HepG2 (cell line): Measurements from ENCODE around the gene MC1R. TPM values are rescaled to one million over a fixed set of nuclear protein-coding genes. Genes with fewer than 3 reads are reported as not detected.

ENCODE experiments used
- HMGXB4 ChIP-seq, 2 experiments: sonication (generic) in 1 of 2; formaldehyde crosslinking in 1 of 2; IDR thresholded peaks; 2 replicates each; pipeline versions ENCODE4 v1.4.0 to v1.6.1; 2018 to 2020; ENCODE audit warnings: missing genetic modification reagents in 2 of 2, borderline replicate concordance in 1 of 2, low read depth in 1 of 2, mild to moderate bottlenecking in 1 of 2, missing biosample characterization in 1 of 2
- IKZF5 ChIP-seq: IDR thresholded peaks from 2 replicates; pipeline ENCODE4 v1.6.1; 2018; ENCODE audit warnings: missing genetic modification reagents, mild to moderate bottlenecking, missing compliant biosample characterization
- MLXIP ChIP-seq: sonication (generic); formaldehyde crosslinking; IDR thresholded peaks from 2 replicates; pipeline ENCODE4 v1.9.0; 2021; ENCODE audit warnings: missing genetic modification reagents, borderline replicate concordance
- MTF1 ChIP-seq: sonication (generic); formaldehyde crosslinking; IDR thresholded peaks from 2 replicates; pipeline ENCODE4 v1.5.0; 2020; ENCODE audit warnings: missing genetic modification reagents
- MXI1 ChIP-seq: IDR thresholded peaks from 3 replicates; pipeline ENCODE4 v1.6.1; 2012; ENCODE audit warnings: low read depth, low read length, inconsistent platforms, borderline replicate concordance
- POLR2A ChIP-seq, 2 experiments: IDR thresholded peaks; 2 replicates each; pipeline ENCODE4 v1.6.1; 2011; ENCODE audit warnings: low read depth in 2 of 2, low read length in 2 of 2, mild to moderate bottlenecking in 1 of 2, moderate library complexity in 1 of 2; ENCODE audit not compliant: insufficient read depth in 1 of 2
- RFX3 ChIP-seq: IDR thresholded peaks from 2 replicates; pipeline ENCODE4 v1.6.1; 2016; ENCODE audit warnings: missing biosample characterization, missing genetic modification reagents
- RNF2 ChIP-seq: fragments of 450-650 bp; conservative IDR thresholded peaks from 2 replicates; pipeline ENCODE4 v1.6.1; 2016; ENCODE audit warnings: low read depth
- STAT5B ChIP-seq: sonication (generic); formaldehyde crosslinking; IDR thresholded peaks from 2 replicates; pipeline ENCODE4 v1.4.0; 2020; ENCODE audit warnings: missing genetic modification reagents
- ZC3H13 ChIP-seq: sonication (generic); formaldehyde crosslinking; IDR thresholded peaks from 2 replicates; pipeline ENCODE4 v1.8.1; 2023; ENCODE audit warnings: mild to moderate bottlenecking, missing genetic modification reagents, moderate library complexity
- ZMYM2 ChIP-seq: sonication (generic); formaldehyde crosslinking; IDR thresholded peaks from 2 replicates; pipeline ENCODE4 v1.8.0; 2022; ENCODE audit warnings: mild to moderate bottlenecking, missing genetic modification reagents
- ZSCAN31 ChIP-seq: sonication (generic); formaldehyde crosslinking; IDR thresholded peaks from 2 replicates; pipeline ENCODE4 v1.5.0; 2020; ENCODE audit warnings: low read depth, mild to moderate bottlenecking, missing genetic modification reagents
- polyA plus RNA-seq, 8 experiments: library from polyadenylated mRNA; depleted of rRNA in 3 of 8; stranded (reverse) in 7 of 8; unstranded in 1 of 8; fragments of >200 nt; fragmentation: Illumina TruSeq in 4 of 8; extraction: Trizol in 4 of 8; gene quantifications; 2 replicates each; pipeline versions ENCODE4 v1.2.1 to v1.2.3, GENCODE V29; 2011 to 2016; ENCODE audit warnings: low read depth in 4 of 8, missing spikeins in 1 of 8, mixed read lengths in 1 of 8; ENCODE audit not compliant: insufficient read depth in 1 of 8
- total RNA-seq, 5 experiments: library from RNA; depleted of rRNA; stranded (reverse); fragments of >200 nt; fragmentation: Illumina TruSeq; extraction: Trizol; gene quantifications; 2 replicates each; pipeline ENCODE4 v1.2.3, GENCODE V29; 2016; ENCODE audit warnings: low read depth in 1 of 5
- TF ChIP-seq, protein P1 (sequence below): sonication (generic); formaldehyde crosslinking; IDR thresholded peaks from 2 replicates; pipeline ENCODE4 v1.5.1; 2020; ENCODE audit warnings: mild to moderate bottlenecking, missing genetic modification reagents, borderline replicate concordance

Gene MC1R
- total and polyA plus RNA-seq, 2 of the 13 experiments (the other 11 are each of a cell fraction or from before 2014, with no cell fraction given), result 9.1 to 14.8 TPM

DNA sequence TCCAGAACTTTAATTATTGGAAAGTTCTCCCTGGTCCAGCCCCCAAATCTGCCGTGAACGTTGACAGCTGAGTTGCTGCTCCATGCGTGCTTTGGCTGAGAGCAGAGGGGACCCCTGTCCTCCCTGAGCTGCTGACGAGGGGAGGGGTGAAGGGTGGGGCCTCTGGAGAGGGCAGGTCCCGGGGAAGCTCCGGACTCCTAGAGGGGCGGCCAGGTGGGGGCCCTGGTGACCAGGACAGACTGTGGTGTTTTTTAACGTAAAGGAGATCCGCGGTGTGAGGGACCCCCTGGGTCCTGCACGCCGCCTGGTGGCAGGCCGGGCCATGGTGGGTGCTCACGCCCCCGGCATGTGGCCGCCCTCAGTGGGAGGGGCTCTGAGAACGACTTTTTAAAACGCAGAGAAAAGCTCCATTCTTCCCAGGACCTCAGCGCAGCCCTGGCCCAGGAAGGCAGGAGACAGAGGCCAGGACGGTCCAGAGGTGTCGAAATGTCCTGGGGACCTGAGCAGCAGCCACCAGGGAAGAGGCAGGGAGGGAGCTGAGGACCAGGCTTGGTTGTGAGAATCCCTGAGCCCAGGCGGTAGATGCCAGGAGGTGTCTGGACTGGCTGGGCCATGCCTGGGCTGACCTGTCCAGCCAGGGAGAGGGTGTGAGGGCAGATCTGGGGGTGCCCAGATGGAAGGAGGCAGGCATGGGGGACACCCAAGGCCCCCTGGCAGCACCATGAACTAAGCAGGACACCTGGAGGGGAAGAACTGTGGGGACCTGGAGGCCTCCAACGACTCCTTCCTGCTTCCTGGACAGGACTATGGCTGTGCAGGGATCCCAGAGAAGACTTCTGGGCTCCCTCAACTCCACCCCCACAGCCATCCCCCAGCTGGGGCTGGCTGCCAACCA lies at the start of gene MC1R (continued):
- TF ChIP-seq MLXIP (peak; percentile 97), STAT5B (CRISPR knock-in tag) (peak; percentile 46; the same call in 1 of the 2 replicates), ZC3H13 (peak; percentile 93), POLR2A (IDR thresholded peaks at IDR 0.05; ENCODE audit: insufficient read depth in 1 of 2, low read depth in 2 of 2, low read length in 2 of 2) (peak in 1 of 2 experiments; percentile 85; a peak in 2 of 4 replicates), MTF1 (CRISPR knock-in tag) (no peak), ZMYM2 (CRISPR knock-in tag) (0 out of 2 replicates have a peak, but pooled peaks have one; percentile 34), IKZF5 (CRISPR knock-in tag) (peak; percentile 84), RNF2 (peak; percentile 51; the same call in 1 of the 2 replicates), RFX3 (CRISPR knock-in tag) (0 out of 2 replicates have a peak, but pooled peaks have one; percentile 41), MXI1 (peak; percentile 92; the same call in 1 of the 3 replicates), HMGXB4 (CRISPR knock-in tag; IDR thresholded peaks at IDR 0.05; ENCODE audit: borderline replicate concordance in 1 of 2, low read depth in 1 of 2) (peak; percentile 67 to 92; a peak in 3 of 4 replicates), ZSCAN31 (peak; percentile 74)
- TF ChIP-seq, protein P1, sequence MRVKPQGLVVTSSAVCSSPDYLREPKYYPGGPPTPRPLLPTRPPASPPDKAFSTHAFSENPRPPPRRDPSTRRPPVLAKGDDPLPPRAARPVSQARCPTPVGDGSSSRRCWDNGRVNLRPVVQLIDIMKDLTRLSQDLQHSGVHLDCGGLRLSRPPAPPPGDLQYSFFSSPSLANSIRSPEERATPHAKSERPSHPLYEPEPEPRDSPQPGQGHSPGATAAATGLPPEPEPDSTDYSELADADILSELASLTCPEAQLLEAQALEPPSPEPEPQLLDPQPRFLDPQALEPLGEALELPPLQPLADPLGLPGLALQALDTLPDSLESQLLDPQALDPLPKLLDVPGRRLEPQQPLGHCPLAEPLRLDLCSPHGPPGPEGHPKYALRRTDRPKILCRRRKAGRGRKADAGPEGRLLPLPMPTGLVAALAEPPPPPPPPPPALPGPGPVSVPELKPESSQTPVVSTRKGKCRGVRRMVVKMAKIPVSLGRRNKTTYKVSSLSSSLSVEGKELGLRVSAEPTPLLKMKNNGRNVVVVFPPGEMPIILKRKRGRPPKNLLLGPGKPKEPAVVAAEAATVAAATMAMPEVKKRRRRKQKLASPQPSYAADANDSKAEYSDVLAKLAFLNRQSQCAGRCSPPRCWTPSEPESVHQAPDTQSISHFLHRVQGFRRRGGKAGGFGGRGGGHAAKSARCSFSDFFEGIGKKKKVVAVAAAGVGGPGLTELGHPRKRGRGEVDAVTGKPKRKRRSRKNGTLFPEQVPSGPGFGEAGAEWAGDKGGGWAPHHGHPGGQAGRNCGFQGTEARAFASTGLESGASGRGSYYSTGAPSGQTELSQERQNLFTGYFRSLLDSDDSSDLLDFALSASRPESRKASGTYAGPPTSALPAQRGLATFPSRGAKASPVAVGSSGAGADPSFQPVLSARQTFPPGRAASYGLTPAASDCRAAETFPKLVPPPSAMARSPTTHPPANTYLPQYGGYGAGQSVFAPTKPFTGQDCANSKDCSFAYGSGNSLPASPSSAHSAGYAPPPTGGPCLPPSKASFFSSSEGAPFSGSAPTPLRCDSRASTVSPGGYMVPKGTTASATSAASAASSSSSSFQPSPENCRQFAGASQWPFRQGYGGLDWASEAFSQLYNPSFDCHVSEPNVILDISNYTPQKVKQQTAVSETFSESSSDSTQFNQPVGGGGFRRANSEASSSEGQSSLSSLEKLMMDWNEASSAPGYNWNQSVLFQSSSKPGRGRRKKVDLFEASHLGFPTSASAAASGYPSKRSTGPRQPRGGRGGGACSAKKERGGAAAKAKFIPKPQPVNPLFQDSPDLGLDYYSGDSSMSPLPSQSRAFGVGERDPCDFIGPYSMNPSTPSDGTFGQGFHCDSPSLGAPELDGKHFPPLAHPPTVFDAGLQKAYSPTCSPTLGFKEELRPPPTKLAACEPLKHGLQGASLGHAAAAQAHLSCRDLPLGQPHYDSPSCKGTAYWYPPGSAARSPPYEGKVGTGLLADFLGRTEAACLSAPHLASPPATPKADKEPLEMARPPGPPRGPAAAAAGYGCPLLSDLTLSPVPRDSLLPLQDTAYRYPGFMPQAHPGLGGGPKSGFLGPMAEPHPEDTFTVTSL, result peak; percentile 24; the same call in 1 of the 2 replicates
